ENCODE results near the gene FES.

DNA sequence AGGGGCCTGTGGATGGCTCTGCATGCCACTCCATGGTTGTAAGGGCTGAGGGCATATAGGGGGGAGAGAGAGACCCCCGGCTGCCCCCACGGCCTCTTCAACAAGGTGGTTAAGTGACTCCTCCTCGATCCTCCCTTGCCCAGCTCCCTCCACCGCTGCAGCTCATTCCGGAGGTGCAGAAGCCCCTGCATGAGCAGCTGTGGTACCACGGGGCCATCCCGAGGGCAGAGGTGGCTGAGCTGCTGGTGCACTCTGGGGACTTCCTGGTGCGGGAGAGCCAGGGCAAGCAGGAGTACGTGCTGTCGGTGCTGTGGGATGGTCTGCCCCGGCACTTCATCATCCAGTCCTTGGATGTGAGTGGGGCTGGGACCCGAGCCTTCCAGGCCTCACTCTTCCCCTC, 6.5 kb downstream of the FES start:
- TF ChIP-seq EZH2 (IDR thresholded peaks at IDR 0.05; ENCODE audit: insufficient read depth, poor library complexity, severe bottlenecking) (no peak), EZH2phosphoT487 (IDR thresholded peaks at IDR 0.05; ENCODE audit: insufficient read depth, low read depth) (no peak)
